ENCODE results near the gene IGSF21. TPM values are rescaled to one million over a fixed set of nuclear protein-coding genes. Genes with fewer than 3 reads are reported as not detected.
A peak's percentile ranks its signal among the peaks of the same experiment; 100 is the strongest.

The IGSF21 gene
- total RNA-seq, 2 donors from 2014 or later = 4.6 to 8.5 TPM

- intact Hi-C loops (cut with DNase I) = no loop called here
- no peaks in the 10 kb centered on the region for H3K36me3 ChIP-seq
- H3K4me3 ChIP-seq = no peak overlapping the region
- H3K27me3 ChIP-seq (replicated peaks; ENCODE audit: insufficient read depth) = no peaks in the 10 kb centered on the region
- no peaks in the 10 kb centered on the region for H3K9me3 ChIP-seq
- no peaks in the 10 kb centered on the region for H3K4me1 ChIP-seq (replicated peaks)
- peak in 1 of 4 experiments; percentile 16 for TF ChIP-seq CTCF (IDR thresholded peaks at IDR 0.05)
- TF ChIP-seq POLR2AphosphoS5 (IDR thresholded peaks at IDR 0.05) = no peak
- WGBS = 100% methylated on average over 1 of the region's 1 CpG
- no peak overlapping the region for H3K27ac ChIP-seq
- no peak for DNase-seq (ENCODE audit: low spot score)
Measured at GRCh38 chr1:18232052-18232451, 124.5 kb downstream of the IGSF21 start.

- Histone ChIP-seq H3K9me3 (no peaks in the 10 kb centered on the region), H3K4me1 (replicated peaks) (no peaks in the 10 kb centered on the region), H3K27ac (no peak overlapping the region), H3K4me3 (no peak overlapping the region), H3K27me3 (replicated peaks; ENCODE audit: insufficient read depth) (no peaks in the 10 kb centered on the region), H3K36me3 (no peaks in the 10 kb centered on the region)
- DNase-seq (ENCODE audit: low spot score) = no peak
- WGBS = 67% methylated on average over 5 of the region's 5 CpGs
- TF ChIP-seq POLR2A (IDR thresholded peaks at IDR 0.05) = no peak
- TF ChIP-seq CTCF (IDR thresholded peaks at IDR 0.05) = no peak
- no peak for TF ChIP-seq POLR2AphosphoS5 (IDR thresholded peaks at IDR 0.05)
- intact Hi-C loops (cut with DNase I) = no loop called here
Measured at GRCh38 chr1:18233176-18233864, 125.7 kb downstream of the IGSF21 start.

GRCh38 chr1:18234790-18235242 is 127.2 kb downstream of the IGSF21 start:
- DNase-seq (ENCODE audit: low spot score) = peak; percentile 19
- Histone ChIP-seq H3K27ac (no peak overlapping the region), H3K36me3 (no peaks in the 10 kb centered on the region), H3K27me3 (replicated peaks; ENCODE audit: insufficient read depth) (no peaks in the 10 kb centered on the region), H3K9me3 (no peaks in the 10 kb centered on the region), H3K4me1 (replicated peaks) (no peaks in the 10 kb centered on the region), H3K4me3 (no peak overlapping the region)
- intact Hi-C loops (cut with DNase I) = no loop called here
- 47% methylated on average over 6 of the region's 6 CpGs for WGBS
- TF ChIP-seq POLR2A (IDR thresholded peaks at IDR 0.05) = no peak
- no peak for TF ChIP-seq POLR2AphosphoS5 (IDR thresholded peaks at IDR 0.05)
- peak; percentile 19 to 69 (median 60) for TF ChIP-seq CTCF (IDR thresholded peaks at IDR 0.05)

- TF ChIP-seq POLR2A (IDR thresholded peaks at IDR 0.05) (no peak), CTCF (IDR thresholded peaks at IDR 0.05) (no peak), POLR2AphosphoS5 (IDR thresholded peaks at IDR 0.05) (no peak)
- 69% methylated on average over 9 of the region's 9 CpGs for WGBS
- DNase-seq (ENCODE audit: low spot score) = no peak
- H3K27me3 ChIP-seq (replicated peaks; ENCODE audit: insufficient read depth) = peaks cover 3% of the 10 kb centered on the region
- no peak overlapping the region for H3K27ac ChIP-seq
- H3K9me3 ChIP-seq = no peaks in the 10 kb centered on the region
- intact Hi-C loops (cut with DNase I) = no loop called here
- H3K4me1 ChIP-seq (replicated peaks) = no peaks in the 10 kb centered on the region
- no peak overlapping the region for H3K4me3 ChIP-seq
- H3K36me3 ChIP-seq = no peaks in the 10 kb centered on the region
Measured at GRCh38 chr1:18237371-18237770, 129.8 kb downstream of the IGSF21 start.

- peaks cover 3% of the 10 kb centered on the region for H3K27me3 ChIP-seq (replicated peaks; ENCODE audit: insufficient read depth)
- no peaks in the 10 kb centered on the region for H3K9me3 ChIP-seq
- H3K4me1 ChIP-seq (replicated peaks) = no peaks in the 10 kb centered on the region
- no peak for TF ChIP-seq POLR2A (IDR thresholded peaks at IDR 0.05)
- TF ChIP-seq POLR2AphosphoS5 (IDR thresholded peaks at IDR 0.05) = no peak
- TF ChIP-seq CTCF (IDR thresholded peaks at IDR 0.05) = no peak
- H3K36me3 ChIP-seq = no peaks in the 10 kb centered on the region
- 74% methylated on average over 5 of the region's 5 CpGs for WGBS
- DNase-seq (ENCODE audit: low spot score) = no peak
- intact Hi-C loops (cut with DNase I) = no loop called here
- H3K4me3 ChIP-seq = no peak overlapping the region
- no peak overlapping the region for H3K27ac ChIP-seq
Measured at GRCh38 chr1:18238190-18238589, 130.6 kb downstream of the IGSF21 start.

All from prostate gland (tissue), 2 donors.